HS-27A (cell line): ENCODE measurements around the gene MIF4GD.
"Not testable (repeated sequence)": the region's sequence is repeated elsewhere in the genome, so short reads cannot be mapped to it uniquely, and the experiment has no call there.

Source experiments
- DNase-seq: peaks from one replicate; pipeline ENCODE4 v3.0.0-alpha.2; 2012; ENCODE audit warnings: low read depth, missing footprints

The MIF4GD gene, protein sequence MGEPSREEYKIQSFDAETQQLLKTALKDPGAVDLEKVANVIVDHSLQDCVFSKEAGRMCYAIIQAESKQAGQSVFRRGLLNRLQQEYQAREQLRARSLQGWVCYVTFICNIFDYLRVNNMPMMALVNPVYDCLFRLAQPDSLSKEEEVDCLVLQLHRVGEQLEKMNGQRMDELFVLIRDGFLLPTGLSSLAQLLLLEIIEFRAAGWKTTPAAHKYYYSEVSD

DNA sequence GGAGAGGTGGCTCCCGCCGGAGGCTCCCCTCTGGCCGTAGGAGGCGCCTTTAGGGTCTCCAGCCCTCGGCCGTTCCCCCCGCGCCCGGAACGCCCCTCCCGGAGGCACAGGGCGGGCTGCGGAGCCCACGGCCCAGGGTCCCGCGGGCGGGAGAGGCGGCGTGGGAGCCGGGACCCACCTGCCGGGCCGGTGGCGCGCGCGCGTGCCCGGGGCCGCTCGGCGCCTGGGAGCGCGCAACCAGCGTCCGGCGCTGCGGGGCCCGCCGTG, at the start of gene MIF4GD:
MIF4GD (minus strand) TSS at position 266 of the 267 bp plus-strand sequence. CDS start 1,036 bp downstream, outside the sequence.
- DNase-seq = no peak

DNA sequence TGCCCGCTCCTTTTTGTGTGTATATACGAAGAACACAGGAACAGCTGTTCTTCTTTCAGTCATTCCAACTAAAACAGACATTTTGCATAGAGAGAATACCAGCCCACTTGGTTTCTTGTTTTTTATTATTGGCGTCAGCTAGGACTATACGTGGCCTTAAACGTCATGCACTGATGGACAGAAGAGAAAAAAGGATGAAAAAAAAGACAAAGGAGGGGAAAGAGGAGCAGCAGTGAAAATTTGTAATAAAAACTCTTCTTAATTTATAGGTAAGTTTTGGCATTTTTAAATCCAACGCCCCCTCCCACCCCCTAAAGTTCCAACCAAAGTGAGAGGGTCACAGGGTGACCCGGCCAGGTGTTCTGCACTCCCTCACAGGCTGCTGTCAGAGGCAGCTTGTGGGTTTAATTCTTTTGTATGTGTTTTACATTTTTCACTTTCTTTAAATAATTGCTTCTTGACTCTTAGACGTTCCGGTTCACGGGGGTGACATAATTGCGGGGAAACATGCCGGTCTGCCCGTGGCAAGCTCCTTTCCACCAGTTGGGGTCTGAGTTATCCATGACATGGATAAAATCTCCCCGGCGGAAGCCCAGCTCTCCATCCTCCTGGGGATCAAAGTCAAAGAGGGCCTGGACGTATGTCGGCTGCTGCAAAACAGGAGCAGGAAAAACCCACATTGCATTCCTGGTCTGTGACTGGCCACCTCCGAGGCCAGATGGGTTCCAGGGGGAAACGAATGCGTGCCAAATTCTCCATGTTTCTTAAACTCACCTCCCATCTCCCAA, 49.1 kb upstream of the MIF4GD start:
- no peak for DNase-seq

DNA sequence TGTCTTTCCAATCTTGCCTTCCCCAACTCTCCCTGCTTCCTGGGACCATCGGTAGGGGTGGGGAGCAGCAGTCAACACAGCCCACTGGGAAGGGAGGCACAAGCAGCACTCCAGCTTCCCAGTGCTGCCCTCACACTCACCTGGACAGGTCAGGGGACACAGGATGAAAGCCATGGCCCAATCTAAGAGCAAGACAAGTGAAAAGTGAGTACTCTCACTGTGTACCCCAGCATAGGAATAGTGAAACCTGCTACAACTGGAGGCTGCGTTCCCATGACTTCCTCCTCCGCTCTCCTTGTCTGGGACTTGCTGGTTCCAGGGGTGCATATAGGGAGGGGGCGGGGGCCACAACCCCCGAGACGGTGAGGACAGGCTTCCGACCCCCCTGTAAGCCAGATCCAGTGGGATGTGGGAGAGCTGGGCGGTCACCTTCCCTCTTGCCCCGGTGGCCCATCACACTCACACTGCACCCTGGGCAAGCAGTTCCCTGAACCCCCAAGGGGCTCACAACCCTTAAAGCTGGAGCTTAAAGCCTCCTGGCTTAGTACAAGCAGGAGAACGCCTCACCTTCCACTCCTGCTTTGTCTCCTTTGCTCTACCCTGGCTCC, 47.7 kb upstream of the MIF4GD start:
- DNase-seq = no peak

DNA sequence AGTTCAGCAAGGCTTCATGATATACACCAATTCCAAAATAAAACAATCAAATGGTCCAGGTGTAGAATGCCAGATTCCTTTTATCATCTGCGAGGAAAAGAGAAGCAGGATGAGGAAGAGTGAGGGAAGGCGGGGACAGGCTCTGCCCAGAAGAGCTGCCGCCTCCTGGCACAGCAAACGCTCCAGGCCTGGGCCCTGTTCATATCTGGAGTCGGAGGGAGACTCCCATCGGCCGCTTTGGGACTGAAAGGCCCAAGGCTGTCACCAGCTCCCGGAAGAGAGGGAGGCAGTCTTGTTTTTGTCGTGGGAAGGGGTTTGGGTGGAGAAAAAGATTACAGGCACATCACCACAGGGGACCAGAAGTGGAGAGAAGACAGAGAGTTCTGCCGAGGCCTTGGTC, 47.2 kb upstream of the MIF4GD start:
- no peak for DNase-seq

DNA sequence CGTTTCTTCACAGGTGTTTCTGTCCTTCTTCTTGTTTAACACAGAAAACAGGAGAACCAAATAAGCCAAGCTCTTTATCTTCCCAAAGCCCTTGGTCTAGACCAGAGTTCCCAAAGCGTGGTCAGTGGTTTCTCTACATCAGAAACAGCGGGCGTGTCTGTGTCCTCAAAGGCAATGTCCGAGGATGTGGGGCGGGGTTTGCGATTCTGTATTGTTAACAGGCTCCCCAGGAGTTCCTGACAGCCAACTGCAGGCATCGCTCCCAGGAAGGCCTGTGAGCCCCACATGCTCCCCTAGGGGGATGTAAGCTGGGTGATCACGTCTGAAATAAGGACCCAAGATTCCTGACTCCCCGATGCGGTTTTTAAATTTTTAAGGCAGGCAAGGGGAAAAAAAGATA, 46.6 kb upstream of the MIF4GD start:
- DNase-seq = no peak

DNA sequence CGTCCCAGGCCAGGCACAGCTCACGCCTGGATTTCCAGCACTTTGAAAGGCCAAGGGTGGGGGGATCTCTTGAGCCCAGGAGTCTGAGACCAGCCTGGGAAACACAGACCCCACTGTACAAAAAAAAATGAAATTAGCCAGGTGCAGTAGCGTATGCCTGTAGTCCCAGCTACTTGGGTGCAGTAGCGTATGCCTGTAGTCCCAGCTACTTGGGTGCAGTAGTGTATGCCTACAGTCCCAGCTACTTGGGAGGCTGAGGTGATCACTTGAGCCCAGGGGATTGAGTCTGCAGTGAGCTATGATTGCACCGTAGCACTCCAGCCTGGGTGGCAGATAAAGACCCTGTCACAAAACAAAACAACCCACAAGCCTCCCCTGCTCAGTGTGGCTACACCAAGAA, 45.2 kb upstream of the MIF4GD start:
- no peak for DNase-seq

DNA sequence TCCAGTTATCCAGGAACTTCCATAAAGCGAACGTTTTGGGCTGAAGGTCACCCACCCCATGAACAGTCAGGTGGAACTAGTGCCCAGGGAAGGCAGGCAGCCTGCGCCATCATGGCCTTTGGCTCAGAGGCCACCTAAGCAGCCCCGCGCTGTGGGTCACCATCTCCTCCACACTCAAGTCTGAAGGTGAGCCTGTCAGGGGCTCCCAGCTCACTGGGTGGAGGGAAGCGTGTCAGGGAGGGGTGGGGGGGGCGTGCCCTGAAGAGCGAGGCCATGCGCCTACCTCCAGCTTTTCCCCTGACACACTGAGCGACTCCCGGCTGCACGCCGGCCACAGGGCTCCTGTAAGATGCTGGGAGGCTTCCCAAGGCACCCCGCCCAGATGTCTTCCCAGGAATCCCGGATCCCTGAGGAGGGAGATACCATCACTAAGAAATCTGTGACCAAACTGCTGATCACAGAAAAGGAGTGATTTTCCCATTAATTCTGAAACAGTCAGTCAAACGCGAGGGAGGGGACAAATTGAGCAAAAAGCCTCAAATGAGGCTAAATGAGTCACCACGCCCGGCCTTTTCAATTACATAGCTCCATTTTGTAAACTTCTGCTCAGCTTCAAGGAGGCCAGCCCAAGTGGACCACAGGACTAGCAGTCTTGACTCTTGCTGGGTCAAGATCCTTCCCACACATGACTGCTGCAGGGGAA, 44.7 kb upstream of the MIF4GD start:
- DNase-seq = no peak

DNA sequence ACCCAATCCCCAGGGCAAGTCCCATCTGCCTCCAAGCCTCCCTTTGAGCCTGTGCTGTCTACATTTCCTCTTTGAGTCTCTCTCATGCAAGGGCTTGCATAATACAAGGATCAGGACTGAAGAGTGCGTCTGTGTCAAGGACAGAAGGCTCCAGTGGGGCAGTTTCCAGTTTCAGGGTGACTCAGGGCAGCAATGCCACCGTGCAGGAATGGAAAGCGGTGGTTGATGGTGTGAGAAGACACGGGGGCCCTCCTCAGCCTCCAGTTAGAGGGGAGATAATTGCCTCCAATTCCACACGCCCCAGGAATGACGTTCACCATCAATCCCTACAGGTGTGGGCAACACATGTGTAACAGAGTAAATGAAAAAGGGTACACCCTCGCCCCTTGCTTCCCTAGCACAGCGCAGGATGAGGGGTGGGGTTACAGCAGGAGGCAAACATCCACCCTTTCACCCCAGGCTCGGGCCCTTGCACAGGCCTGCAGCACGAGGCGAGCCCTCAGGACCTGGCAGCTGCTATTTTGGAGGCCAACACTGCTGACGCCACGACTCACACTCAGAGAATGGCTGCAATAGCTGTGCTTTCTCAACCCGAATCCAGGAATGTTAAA, 43.0 kb upstream of the MIF4GD start:
- no peak for DNase-seq

DNA sequence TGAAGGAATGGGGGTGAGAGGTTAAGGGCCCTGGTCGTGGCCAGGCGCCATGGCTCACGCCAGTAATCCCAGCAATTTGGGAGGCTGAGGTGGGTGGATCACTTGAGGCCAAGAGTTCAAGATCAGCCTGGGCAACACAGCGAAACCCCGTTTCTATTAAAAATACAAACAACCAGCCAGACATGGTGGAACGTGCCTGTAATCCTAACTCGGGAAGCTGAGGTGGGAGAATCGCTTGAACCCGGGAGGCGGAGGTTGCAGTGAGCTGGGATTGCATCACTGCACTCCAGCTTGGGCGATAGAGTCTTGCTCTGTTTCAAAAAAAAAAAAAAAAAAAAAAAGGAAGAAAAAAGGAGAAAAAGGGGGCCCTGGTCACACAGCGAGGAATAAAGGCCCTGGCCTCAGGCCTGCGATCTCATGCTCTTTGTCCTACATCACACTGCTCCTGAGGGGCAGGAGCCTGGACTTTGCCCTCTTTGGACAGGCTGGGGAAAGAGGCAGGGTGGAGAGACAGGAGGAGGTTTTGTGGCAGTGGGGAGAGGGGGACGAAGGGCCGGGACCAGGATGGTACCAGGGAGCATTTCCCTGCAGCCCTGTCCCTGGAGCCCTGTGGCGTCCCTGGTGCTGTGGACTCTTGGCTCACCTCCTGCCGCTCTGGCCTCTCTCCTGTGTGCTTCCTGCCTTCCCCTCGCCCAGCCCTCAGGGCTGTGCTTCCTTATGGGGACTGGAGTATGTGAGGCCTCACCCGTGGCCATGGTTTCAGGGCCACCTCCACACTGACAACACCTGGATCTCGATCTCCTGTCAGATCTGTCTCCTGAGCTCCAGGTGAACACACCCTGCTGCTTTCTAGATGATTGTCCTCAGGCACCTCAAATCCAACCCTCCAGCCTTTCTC, 38.0 kb upstream of the MIF4GD start:
- no peak for DNase-seq

DNA sequence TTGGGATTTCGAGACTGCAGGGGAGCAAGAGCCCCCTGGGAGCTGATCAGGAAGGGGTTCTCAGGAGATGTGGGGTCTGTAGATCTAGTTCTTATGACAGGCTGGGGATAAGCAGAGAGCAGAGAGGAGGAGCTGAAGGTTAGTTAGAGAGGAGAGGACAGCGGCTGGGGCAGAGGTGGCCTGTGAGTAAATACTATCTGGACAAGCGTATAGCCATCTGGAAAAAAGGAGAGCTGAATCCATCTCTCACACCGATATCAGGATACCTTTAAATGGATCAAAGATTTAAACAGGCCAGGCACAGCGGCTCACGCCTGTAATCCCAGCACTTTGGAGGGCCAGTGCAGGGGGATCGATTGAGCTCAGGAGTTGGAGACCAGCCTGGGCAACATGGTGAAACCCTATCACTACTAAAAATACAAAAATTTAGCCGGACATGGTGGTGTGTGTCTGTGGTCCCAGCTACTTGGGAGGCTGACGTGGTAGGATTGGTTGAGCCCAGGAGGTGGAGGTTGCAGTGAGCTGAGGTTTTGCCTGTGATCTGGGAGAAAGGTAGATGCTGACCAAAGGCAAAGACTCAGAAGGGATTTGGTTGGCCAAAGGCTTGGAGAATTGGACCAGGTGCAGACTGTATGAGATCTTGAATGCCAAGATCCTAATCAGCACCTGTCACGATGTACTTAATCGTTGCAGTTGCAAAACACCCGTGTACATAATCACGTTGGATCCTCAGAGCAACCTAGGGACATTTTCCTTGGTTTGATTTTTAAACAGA, 37.1 kb upstream of the MIF4GD start:
- no peak for DNase-seq

DNA sequence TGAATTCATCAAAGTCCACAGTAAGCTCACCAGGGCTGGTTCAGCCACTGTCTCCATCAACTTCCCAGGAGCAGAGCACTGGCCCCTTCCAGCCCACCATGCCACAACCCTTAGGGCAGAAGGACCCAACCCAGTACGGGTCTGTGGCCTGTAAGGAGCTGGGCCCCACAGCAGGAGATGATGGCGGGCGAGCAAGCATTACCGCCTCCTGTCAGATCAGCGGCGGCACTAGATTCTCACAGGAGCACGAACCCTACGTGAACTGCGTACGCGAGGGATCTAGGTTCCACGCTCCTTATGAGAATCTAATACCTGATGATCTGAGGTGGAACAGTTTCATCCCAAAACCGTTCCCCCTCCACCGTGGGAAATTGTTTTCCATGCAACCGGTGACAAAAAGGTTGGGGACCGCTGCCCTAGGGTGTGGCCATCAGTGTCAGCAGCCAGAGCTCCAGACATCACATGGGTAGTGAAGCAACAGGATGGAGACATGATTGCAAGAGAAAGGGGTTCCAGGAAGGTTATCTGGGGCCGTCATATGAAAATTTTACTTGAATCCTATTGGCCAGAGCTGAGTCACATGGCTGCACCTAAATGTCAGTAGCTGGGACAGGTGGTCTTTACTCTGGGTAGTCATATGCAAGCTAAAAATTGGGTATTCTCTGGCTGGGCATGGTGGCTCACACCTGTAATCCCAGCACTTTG, 30.6 kb upstream of the MIF4GD start:
- DNase-seq = no peak

DNA sequence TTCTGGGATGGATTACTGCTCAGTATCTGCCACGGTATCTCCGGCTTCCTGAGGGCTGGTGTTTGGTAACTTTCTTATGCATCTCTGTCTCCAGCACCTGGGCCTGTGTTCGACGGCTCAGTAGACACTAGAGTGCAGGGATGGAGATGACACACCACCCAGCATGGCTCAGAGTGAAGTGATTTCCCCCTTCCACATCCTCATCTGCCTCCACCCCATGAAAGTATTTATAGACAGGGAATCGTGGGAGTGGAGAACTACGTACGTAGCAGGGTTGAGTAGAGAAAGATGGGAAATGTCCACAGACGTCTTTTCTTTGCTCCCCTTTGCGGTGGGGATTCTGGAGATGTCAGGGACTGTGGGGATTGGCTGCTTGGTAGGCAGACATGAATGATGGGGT, 30.0 kb upstream of the MIF4GD start:
- DNase-seq = no peak

DNA sequence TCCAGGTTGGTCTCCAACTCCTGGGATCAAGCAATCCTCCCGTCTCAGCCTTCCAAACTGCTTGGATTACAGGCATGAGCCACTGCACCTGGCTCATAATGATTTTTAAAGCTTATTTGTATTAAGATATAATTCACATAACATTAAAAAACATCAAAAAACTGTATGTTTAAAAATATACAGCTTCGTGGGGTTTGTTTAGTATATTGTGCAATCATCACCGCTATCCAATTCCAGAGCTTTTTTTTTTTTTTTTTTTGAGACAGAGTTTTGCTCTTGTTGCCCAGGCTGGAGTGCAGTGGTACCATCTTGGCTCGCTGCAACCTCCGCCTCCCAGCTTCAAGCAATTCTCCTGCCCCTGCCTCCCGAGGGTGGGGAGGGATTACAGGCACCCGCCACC, 29.2 kb upstream of the MIF4GD start:
- DNase-seq = no peak

DNA sequence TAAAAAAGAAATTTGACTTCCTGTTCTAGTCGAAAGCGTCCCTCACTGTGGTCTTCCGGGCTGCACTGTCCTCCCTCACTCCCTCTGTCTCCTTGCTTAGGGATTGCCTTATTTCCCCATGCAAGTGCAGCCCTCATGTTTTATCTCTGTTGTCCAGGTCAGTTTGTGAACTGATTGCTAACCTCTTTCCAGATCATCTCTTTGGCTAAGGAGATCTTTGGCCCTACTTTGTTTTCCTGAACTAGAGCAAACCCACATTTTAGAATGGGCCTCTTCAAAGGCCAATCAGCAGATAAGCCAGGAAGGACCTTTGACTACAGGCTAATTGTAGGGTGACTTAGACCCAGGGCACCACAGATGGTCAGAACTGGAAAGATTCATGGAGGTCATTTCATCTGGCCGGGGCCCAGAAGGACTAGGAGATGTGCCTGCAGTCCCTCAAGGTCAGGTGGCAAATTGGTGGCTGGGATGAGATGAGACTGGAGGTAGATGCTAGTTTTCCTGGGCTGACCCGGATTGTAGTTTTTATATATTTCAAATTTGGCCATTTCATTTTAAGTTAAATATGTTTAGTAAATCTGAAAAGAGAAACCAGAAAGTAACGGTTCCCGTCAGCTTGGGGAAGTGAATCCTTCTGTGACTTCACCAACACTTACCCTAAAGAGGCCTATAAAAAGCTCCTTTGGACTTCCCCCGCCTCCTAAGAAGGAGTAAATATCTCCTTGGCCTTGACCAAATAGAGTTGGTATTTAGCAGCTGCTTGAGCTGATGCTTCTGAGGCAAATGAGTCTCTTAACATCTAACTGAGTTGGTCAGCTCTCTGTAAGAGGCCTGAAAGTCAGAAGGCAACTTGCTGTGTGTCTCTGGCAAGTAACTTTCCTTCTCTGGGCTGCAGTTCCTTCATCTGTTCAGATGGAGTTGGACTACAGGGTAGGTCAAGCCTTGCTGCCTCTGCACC, 24.4 kb upstream of the MIF4GD start:
- no peak for DNase-seq

DNA sequence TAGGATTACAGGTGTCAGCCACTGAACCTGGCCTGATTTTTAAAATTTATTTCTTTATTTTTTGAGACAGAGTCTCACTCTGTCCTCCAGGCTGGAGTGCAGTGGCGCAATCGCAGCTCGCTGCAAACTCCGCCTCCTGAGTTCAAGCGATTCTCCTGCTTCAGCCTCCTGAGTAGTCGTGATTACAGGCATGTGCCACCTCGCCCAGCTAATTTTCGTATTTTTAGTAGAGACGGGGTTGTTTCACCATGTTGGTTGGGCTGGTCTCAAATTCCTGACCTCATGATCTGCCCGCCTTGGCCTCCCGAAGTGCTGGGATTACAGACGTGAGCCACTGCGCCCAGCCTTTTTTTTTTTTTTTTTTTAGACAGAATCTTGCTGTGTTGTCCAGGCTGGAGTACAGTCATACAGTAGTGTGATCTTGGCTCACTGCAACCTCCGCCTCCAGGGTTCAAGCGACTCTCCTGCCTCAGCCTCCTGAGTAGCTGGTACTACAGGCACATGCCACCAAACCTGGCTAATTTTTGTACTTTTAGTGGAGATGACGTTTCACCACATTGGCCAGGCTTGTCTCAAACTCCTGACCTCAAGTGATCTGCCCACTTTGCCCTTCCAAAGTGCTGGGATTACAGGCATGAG, 21.9 kb upstream of the MIF4GD start:
- not testable (repeated sequence) for DNase-seq

DNA sequence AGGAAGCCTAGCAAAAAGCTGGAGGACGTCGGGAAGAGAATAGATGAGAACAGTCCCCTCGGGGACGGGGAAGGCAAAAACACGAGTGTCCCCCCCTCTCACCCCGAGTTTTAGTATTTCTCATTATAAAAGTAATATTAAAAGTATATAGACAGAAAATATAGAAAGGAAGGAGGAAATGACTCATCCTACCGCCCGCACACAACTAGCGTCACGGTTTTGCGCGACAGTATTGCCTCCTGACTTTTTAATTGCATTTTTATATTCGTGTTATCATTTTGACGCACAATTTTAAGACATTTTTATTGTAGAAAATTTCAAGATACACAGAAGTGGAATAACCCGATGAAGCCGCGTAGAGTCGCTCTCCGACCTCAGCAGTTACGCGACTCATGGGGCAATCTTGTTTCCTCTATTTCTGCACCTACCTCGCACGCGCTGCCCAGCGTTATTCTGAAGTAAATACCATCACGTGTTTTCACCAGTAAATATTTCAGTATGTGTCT, 18.9 kb upstream of the MIF4GD start:
- DNase-seq = no peak

DNA sequence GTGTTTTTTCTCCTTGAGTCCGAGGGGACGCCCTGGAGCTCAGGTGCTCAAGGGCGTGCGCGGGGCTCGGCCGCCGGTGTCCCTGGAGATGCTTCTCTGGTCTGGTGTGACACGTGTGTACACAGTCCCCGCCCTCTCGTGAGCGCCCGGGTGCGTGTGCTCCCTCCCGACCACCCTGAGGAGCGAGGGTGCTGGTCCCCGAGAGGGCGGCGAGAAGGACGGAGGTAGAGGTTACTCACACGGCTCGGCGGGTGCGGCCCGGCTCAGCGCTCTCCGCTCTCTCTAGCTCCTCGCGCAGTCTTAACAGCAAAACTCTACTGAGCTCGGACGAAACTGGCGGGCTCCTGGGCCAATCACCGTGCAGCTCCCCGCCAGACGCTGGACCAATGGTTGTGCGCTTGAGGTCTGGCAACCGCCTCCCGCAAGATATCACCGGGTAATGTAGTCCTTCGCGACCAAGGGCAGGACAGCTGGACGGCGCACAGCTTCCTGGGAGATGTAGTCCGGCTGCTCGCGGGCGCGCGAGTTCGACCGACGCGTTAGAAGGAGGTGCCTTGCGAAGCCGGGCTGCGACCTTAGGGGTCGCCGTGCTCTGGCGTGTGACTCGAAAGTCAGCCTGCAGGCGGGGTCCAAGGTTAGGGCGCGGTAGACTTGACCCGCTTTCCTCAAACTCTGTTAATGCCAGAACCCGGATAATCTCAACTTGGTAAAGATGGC, 18.2 kb upstream of the MIF4GD start, which contains the start of gene SLC25A19:
SLC25A19 (minus strand) TSS at position 319 of the 717 bp plus-strand sequence. CDS start 2,669 bp downstream, outside the sequence.
- DNase-seq = peak; percentile 84
